Measurements from ENCODE around the gene C10orf143.

The C10orf143 gene

DNA sequence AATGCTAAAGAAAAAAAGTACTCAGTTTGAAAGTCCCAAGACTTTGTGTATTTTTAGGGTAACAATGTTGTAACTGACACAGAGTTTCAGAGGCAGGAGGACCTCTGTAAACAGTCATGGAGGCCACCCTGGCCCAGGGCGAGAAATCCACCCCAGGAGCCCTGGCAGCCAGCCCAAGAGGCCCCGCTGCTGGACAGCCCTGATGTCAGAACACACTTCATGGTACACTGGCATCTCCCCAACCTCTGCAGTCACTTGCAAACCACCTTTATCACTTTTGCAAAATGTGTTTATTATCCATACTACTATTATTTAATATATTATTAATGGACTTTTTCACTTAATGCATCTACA, 30.2 kb downstream of the C10orf143 start:
- Mint-ChIP-seq H3K4me3 (no peak overlapping the region), H3K36me3 (ENCODE audit: low read depth) (no peaks in the 10 kb centered on the region), H3K4me1 (ENCODE audit: low read depth) (no peaks in the 10 kb centered on the region), H3K27me3 (ENCODE audit: low read depth) (peaks cover 7% of the 10 kb centered on the region), H3K9me3 (no peaks in the 10 kb centered on the region), H3K27ac (no peak overlapping the region)

DNA sequence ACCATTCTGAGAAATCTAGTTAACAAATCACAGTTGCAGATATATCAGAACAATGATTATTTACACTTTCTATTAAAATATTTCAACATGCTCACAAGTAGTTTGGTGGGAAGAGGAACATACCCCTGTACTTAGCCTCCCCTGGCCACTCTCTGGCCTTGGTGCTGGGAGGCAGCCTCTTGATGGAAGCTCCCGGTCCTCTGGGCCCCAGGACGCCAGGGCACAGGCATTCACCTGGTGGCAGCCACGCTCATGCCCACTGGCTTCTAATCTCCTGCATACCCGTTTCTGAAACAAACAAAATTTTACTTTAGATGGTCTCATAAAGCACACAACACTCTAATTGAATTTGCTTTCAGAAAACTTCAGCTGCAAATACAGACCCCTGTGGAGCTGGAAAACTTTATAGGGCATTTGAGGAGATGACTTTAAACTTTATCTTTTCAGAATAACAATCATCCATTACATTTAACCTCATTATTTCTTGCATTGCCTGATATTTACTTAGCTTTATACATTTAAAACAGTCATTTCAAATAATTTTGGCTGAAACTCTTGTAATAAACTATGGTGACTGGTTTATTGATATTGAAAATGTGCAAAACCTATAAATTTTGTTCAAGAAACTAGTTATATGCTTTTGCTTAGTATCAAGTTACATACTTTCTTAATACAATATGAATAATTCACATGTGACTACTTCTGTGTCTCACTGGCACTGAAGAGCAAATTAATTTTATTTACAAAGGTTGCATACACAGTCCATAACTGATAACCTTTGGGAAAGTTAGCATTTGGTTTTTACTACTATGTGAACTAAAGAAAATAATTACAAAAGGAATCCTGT, 30.8 kb downstream of the C10orf143 start:
- no peaks in the 10 kb centered on the region for H3K4me1 Mint-ChIP-seq (ENCODE audit: low read depth)

DNA sequence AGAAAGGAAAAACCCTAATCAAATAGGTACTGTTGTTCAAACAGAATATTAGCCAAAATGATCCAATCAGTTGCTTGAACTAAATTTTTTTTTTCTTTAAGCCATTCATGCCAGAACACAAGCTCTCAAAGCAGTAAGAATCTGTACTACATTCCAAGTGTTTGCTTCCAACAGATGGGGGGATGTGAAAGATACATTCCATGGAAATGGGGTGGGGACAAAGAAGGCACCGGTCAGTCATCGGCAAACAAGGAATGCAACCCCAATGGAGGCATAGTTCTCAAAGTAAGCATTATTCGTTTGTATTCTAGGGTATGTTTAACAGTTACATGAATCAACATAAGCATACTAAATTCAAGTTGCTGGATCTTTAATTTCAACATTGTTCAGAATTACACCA, 32.5 kb downstream of the C10orf143 start:
- no peaks in the 10 kb centered on the region for H3K4me1 Mint-ChIP-seq (ENCODE audit: low read depth)
- no peaks in the 10 kb centered on the region for H3K9me3 Mint-ChIP-seq
- H3K27ac Mint-ChIP-seq: no peak overlapping the region
- no peaks in the 10 kb centered on the region for H3K36me3 Mint-ChIP-seq (ENCODE audit: low read depth)
- peaks cover 7% of the 10 kb centered on the region for H3K27me3 Mint-ChIP-seq (ENCODE audit: low read depth)
- H3K4me3 Mint-ChIP-seq: no peak overlapping the region

More for the DNA sequence above, 30.8 kb downstream of the C10orf143 start:
- H3K4me3 Mint-ChIP-seq: no peak overlapping the region
- no peaks in the 10 kb centered on the region for H3K9me3 Mint-ChIP-seq
- peaks cover 7% of the 10 kb centered on the region for H3K27me3 Mint-ChIP-seq (ENCODE audit: low read depth)
- H3K27ac Mint-ChIP-seq: no peak overlapping the region
- H3K36me3 Mint-ChIP-seq (ENCODE audit: low read depth): no peaks in the 10 kb centered on the region

DNA sequence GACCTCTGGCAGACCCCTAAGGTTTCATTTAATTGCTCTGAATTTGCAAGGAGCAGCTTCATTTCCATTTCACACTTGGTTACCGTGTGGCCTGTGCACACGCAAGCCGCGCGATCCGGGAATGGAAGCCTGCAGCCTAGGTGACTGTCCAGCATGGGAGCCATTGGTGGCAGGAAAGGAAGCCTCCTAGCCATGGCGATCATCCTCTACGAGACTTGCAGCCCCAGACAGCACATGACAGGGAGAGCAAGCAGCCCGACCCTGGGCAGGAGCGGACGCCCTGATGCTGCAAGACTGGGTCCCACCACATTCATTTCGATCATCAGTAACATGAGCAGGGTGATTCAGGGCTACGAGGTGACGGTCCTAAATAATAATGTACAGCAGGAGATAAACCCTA, 33.9 kb downstream of the C10orf143 start:
- H3K4me1 Mint-ChIP-seq (ENCODE audit: low read depth): no peaks in the 10 kb centered on the region
- H3K9me3 Mint-ChIP-seq: peaks cover 4% of the 10 kb centered on the region
- H3K27ac Mint-ChIP-seq: no peak overlapping the region
- H3K36me3 Mint-ChIP-seq (ENCODE audit: low read depth): no peaks in the 10 kb centered on the region
- H3K27me3 Mint-ChIP-seq (ENCODE audit: low read depth): no peaks in the 10 kb centered on the region
- no peak overlapping the region for H3K4me3 Mint-ChIP-seq

DNA sequence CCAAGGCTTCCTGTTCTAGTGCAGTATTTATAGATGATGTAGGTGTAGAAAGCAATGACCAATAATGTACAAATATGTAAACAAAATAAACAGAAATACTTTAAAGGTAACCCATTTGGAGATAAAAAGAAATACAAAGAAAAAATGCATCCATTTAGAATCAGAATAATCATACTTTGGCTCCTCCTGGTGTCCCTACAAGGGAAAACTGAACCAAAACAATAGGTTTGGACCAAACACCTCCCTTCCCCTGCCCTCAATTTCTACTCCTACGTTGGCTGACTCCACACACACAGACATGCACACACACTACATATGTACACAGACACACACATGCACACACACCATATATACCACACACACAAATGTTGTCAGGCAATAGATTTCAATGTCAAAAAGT, 36.0 kb downstream of the C10orf143 start:
- Mint-ChIP-seq H3K36me3 (ENCODE audit: low read depth) (no peaks in the 10 kb centered on the region), H3K27ac (no peak overlapping the region), H3K27me3 (ENCODE audit: low read depth) (no peaks in the 10 kb centered on the region), H3K4me3 (no peak overlapping the region), H3K4me1 (ENCODE audit: low read depth) (no peaks in the 10 kb centered on the region), H3K9me3 (peaks cover 4% of the 10 kb centered on the region)

DNA sequence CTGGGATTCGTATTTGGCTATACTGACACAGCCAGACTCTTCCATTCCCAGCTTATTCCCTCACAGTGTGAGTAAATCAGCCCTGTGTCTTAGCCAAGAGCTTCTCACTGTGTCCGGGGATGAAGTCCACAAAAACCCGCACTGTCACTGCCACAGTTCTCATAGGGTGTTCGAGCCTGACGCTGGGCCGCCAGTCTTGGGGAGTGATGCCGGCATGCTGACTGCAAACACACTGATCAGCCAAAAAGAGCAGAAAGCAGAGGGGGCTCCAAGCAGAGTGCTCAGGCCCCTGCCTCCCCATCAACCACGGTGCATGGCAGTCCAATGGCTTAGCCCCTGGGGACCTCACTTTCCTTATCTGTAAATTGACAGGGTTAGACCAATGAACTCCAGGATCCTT, 36.7 kb downstream of the C10orf143 start:
- no peaks in the 10 kb centered on the region for H3K27me3 Mint-ChIP-seq (ENCODE audit: low read depth)
- peaks cover 4% of the 10 kb centered on the region for H3K9me3 Mint-ChIP-seq
- H3K27ac Mint-ChIP-seq: no peak overlapping the region
- H3K4me3 Mint-ChIP-seq: no peak overlapping the region
- H3K36me3 Mint-ChIP-seq (ENCODE audit: low read depth): no peaks in the 10 kb centered on the region
- no peaks in the 10 kb centered on the region for H3K4me1 Mint-ChIP-seq (ENCODE audit: low read depth)

DNA sequence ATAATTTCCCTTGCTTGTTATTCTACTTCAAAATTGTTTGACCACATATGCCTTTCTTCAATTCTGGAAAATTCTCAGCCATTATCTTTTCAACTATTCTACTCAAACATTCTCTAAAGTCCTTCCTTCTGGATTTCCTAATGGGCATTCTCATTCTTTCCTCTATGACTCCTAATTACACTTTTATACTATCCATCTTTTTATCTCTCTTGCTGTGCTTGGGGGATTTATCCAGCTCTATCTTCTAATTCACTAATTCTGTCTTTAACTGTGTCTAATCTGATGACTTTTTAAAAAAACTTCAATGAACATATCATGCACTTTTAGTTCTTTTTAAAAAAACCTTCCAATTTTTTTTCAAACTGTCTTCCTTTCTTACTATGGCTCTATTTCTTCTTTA, 38.4 kb downstream of the C10orf143 start:
- Mint-ChIP-seq H3K4me3 (no peak overlapping the region), H3K27me3 (ENCODE audit: low read depth) (no peaks in the 10 kb centered on the region), H3K4me1 (ENCODE audit: low read depth) (no peaks in the 10 kb centered on the region), H3K27ac (no peak overlapping the region), H3K9me3 (peaks cover 4% of the 10 kb centered on the region), H3K36me3 (ENCODE audit: low read depth) (no peaks in the 10 kb centered on the region)

DNA sequence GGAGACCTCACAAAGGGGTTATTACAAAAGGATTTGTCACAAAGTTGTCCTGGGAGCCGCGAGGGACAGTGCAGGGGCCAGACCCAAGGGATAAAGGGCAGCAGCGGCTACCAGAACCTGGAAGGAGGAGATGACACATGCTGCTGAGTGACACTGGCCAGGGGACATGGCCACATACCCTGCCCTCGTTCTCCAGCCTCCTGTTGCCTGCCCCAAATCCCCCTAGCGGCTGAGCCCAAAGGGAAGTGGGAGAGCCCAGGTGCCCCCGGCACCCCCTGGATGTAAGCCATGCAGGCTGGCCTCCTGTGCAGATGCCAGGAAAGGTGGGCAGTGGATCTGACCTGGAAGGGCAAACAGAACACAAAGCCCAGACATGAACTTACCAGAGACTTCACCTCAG, 42.7 kb downstream of the C10orf143 start:
- Mint-ChIP-seq H3K4me3 (no peak overlapping the region), H3K4me1 (ENCODE audit: low read depth) (no peaks in the 10 kb centered on the region), H3K9me3 (peaks cover 4% of the 10 kb centered on the region), H3K27me3 (ENCODE audit: low read depth) (no peaks in the 10 kb centered on the region), H3K36me3 (ENCODE audit: low read depth) (no peaks in the 10 kb centered on the region), H3K27ac (no peak overlapping the region)

DNA sequence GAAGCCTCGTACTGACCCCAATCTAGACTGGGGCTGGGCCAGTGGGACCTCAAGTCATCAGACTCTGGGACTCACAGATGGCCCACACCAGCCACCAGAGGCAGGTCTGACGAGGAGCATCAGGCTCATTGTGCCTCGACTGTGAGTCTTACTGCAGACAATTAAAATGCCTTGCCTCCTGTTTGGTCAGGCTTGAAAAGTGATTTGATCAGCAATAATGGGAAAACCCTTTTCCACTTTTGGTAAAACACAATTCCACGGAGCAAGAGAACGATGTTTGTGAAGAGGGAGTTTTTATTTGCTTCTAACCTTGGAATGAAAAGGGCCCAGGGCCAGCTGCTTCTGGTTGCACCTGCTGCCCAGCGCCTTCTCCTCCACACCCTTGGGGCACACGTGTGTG, 43.9 kb downstream of the C10orf143 start:
- H3K27me3 Mint-ChIP-seq (ENCODE audit: low read depth): no peaks in the 10 kb centered on the region

DNA sequence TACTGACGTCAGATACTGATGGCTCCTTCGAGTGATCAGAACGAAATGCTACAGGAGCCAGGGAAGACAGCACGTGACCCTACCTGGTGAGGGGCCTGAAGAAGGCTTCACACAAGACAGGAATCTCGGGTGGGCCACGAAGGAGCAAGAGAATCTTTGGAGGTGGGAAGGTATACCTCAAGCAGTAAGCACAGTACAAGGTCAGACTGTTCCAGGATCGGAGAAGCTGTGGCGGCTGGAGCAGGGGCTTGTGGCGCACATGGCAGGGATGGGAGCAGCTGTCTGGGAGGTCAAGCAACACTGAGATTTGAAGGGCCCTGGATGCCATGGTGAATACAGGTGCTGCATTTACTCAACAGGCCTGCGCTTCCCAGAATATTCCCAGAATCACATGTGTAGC, 45.4 kb downstream of the C10orf143 start:
- Mint-ChIP-seq H3K36me3 (ENCODE audit: low read depth) (no peaks in the 10 kb centered on the region), H3K4me1 (ENCODE audit: low read depth) (no peaks in the 10 kb centered on the region), H3K4me3 (no peak overlapping the region), H3K9me3 (no peaks in the 10 kb centered on the region), H3K27ac (no peak overlapping the region), H3K27me3 (ENCODE audit: low read depth) (no peaks in the 10 kb centered on the region)

More for the DNA sequence above, 43.9 kb downstream of the C10orf143 start:
- Mint-ChIP-seq H3K4me1 (ENCODE audit: low read depth) (no peaks in the 10 kb centered on the region), H3K27ac (no peak overlapping the region), H3K36me3 (ENCODE audit: low read depth) (no peaks in the 10 kb centered on the region), H3K4me3 (no peak overlapping the region), H3K9me3 (no peaks in the 10 kb centered on the region)

DNA sequence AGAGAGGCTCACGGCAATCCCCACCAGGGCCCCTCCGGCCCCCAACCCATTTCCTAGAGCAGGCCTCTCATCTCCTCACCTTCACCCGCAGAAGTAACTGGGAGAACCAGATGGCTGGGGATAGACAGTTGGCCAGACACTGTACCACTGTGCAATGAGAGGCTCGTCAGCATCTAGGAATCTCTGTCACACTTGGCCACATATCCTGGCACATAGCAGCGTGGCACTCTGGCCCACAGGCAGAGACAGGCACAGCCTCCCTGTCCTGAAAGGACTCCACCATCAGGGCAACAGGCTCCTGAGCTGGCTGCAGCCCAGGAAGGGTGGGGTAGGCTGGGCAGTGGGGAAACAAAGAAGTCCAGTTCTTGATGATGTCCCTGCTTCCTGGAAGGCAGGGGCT, 45.8 kb downstream of the C10orf143 start:
- Mint-ChIP-seq H3K36me3 (ENCODE audit: low read depth) (no peaks in the 10 kb centered on the region), H3K9me3 (no peaks in the 10 kb centered on the region), H3K27ac (no peak overlapping the region), H3K27me3 (ENCODE audit: low read depth) (no peaks in the 10 kb centered on the region), H3K4me3 (no peak overlapping the region), H3K4me1 (ENCODE audit: low read depth) (no peaks in the 10 kb centered on the region)

DNA sequence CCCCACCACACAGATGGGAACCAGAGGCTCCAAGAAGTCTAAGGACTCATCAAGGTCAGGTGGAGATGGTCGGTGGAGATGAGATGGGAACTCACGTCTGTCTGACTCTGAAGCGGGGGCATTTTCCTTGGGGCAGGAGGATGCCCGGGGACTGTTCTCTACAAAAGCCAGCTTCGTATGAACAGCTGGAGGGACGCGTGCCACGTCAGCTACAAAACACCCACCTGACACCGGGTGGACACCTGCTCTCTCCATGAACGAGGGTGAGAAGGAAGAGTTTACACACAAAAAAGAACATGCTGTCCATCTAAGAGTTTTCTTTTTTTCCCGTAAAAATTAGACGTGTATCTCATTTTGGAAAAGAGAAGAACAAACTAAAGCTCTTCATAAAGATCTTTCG, 47.7 kb downstream of the C10orf143 start:
- H3K4me1 Mint-ChIP-seq (ENCODE audit: low read depth): no peaks in the 10 kb centered on the region
- H3K36me3 Mint-ChIP-seq (ENCODE audit: low read depth): no peaks in the 10 kb centered on the region

DNA sequence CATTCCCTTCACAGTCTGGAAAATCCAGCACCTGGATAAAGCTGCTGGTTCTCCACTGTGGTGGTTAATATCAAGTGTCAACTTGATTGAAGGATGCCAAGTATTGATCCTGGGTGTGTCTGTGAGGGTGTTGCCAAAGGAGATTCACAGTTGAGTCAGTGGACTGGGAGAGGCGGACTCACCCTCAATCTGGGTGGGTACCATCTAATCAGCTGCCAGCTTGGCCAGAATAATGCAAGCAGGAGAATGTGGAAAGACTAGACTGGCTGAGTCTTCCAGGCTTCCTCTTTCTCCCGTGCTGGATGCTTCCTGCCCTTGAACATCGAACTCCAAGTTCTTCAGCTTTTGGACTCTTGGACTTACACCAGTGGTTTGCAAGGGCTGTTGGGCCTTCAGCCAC, 48.4 kb downstream of the C10orf143 start:
- Mint-ChIP-seq H3K4me1 (ENCODE audit: low read depth) (no peaks in the 10 kb centered on the region), H3K36me3 (ENCODE audit: low read depth) (no peaks in the 10 kb centered on the region), H3K27me3 (ENCODE audit: low read depth) (no peaks in the 10 kb centered on the region), H3K27ac (no peak overlapping the region), H3K4me3 (no peak overlapping the region), H3K9me3 (peaks cover 2% of the 10 kb centered on the region)

More for the DNA sequence above, 47.7 kb downstream of the C10orf143 start:
- Mint-ChIP-seq H3K27ac (no peak overlapping the region), H3K27me3 (ENCODE audit: low read depth) (no peaks in the 10 kb centered on the region), H3K4me3 (no peak overlapping the region), H3K9me3 (no peaks in the 10 kb centered on the region)

DNA sequence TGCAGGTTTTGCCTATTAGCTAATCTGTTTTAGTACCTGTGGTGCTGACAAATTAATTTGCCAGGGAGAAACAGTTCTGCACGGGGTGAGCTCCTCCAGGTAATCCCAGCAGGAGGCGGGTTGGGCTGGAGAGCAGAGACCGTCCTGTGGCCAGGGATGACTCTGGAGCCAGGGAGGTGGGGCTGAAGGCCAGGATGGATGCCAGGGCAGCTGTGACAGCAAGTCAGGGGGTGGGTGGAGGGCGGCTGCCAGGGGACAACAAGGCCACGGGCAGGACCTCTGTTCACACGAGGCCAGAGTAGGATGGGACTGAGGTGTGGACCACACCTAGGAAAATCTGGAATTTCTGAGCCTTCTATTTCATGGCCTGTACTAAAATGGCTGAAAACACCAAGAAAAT, 48.9 kb downstream of the C10orf143 start:
- no peaks in the 10 kb centered on the region for H3K36me3 Mint-ChIP-seq (ENCODE audit: low read depth)
- peaks cover 4% of the 10 kb centered on the region for H3K9me3 Mint-ChIP-seq
- no peaks in the 10 kb centered on the region for H3K27me3 Mint-ChIP-seq (ENCODE audit: low read depth)
- no peak overlapping the region for H3K27ac Mint-ChIP-seq
- no peak overlapping the region for H3K4me3 Mint-ChIP-seq
- no peaks in the 10 kb centered on the region for H3K4me1 Mint-ChIP-seq (ENCODE audit: low read depth)

DNA sequence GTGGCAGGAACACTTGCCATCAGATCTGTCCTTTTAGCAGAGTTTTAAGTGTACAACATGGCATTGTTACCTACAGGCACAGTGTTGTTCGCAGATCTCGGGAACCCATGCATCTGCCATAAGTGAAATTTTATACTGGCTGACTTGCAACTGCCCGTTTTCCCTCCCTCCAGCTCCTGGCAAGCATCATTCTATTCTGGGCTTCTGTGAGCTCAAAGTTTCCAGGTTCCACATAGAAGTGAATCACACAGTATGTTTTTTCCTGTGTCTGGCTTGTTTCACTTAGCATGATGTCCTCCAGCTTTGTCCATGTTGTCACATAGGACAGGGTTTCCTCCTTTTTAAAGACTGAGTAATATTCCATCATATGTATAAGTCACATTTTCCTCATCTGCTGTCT, 56.6 kb downstream of the C10orf143 start:
- Mint-ChIP-seq H3K9me3 (peaks cover 10% of the 10 kb centered on the region), H3K36me3 (ENCODE audit: low read depth) (no peaks in the 10 kb centered on the region), H3K4me3 (no peak overlapping the region), H3K27me3 (ENCODE audit: low read depth) (no peaks in the 10 kb centered on the region), H3K4me1 (ENCODE audit: low read depth) (no peaks in the 10 kb centered on the region), H3K27ac (no peak overlapping the region)

DNA sequence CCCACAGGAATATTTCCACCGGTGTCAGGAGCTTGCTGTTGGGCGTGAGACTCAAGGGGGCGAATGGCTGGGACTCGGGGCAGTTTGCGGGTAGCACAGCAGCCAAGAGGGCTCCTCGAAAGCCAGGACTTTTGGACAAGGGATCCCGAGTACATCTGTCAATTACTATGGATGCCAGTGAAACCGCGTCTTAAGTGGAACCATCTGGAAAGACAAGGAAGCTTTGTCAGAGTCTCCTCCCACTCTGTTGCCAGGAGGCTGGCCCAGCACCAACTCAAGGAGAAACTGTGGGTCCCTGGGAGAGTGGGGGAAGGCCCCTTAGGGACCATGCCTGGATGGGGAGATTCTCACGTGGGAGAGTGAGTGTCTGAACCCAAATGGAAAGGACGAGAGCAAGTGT, 57.1 kb downstream of the C10orf143 start:
- Mint-ChIP-seq H3K27ac (no peak overlapping the region), H3K9me3 (peaks cover 10% of the 10 kb centered on the region), H3K4me3 (no peak overlapping the region), H3K36me3 (ENCODE audit: low read depth) (no peaks in the 10 kb centered on the region), H3K4me1 (ENCODE audit: low read depth) (no peaks in the 10 kb centered on the region), H3K27me3 (ENCODE audit: low read depth) (no peaks in the 10 kb centered on the region)

Data from T-helper 1 cell treated with Interleukin-12 subunit alpha and Interleukin-12 subunit beta and Interleukin-4 antibody, amounts not matched to agents 30 μg/mL and 1 μg/mL, for 36 hours (primary cell).